ENCODE measurements around the gene ASPM. TPM values are rescaled to one million over a fixed set of nuclear protein-coding genes. Genes with fewer than 3 reads are reported as not detected.

The ASPM gene
- total and polyA plus RNA-seq, 10 donors, result 0.70 to 13.3 (median 3.5) TPM

GRCh38 chr1:197076585-197076984, 69.9 kb downstream of the ASPM start:
- no peaks in the 10 kb centered on the region for H3K27me3 ChIP-seq (replicated peaks in 1 of 7)
- no peaks in the 10 kb centered on the region for H3K4me1 ChIP-seq
- TF ChIP-seq POLR2AphosphoS5 (IDR thresholded peaks at IDR 0.05), result no peak
- no peak for TF ChIP-seq POLR2A (IDR thresholded peaks at IDR 0.05)
- no peak for TF ChIP-seq CTCF (IDR thresholded peaks at IDR 0.05 in 8 of 11, conservative IDR thresholded peaks at IDR 0.05 in 3 of 11)
- H3K36me3 ChIP-seq, result no peaks in the 10 kb centered on the region
- H3K27ac ChIP-seq, result no peak overlapping the region
- H3K9me3 ChIP-seq, result peaks cover 0 to 15% (median 14%) of the 10 kb centered on the region in 8 donors
- H3K4me3 ChIP-seq, result no peak overlapping the region
- no peak for DNase-seq
- WGBS, 5 donors, result 69 to 86% (median 72%) methylated on average over 1 of the region's 1 CpG
- intact Hi-C loops (cut with DNase I; ENCODE audit: low total_unique reads), result no loop called here

GRCh38 chr1:197073978-197074377, 72.5 kb downstream of the ASPM start:
- no peaks in the 10 kb centered on the region for H3K36me3 ChIP-seq
- DNase-seq, result no peak
- H3K27ac ChIP-seq, result no peak overlapping the region
- H3K9me3 ChIP-seq, result peaks cover 0 to 12% (median 2%) of the 10 kb centered on the region in 8 donors
- no peaks in the 10 kb centered on the region for H3K4me1 ChIP-seq
- WGBS, 5 donors, result 86 to 93% (median 90%) methylated on average over 1 of the region's 1 CpG
- H3K4me3 ChIP-seq, result no peak overlapping the region
- no peak for TF ChIP-seq POLR2A (IDR thresholded peaks at IDR 0.05)
- no peak for TF ChIP-seq CTCF (IDR thresholded peaks at IDR 0.05 in 8 of 11, conservative IDR thresholded peaks at IDR 0.05 in 3 of 11)
- TF ChIP-seq POLR2AphosphoS5 (IDR thresholded peaks at IDR 0.05), result no peak
- intact Hi-C loops (cut with DNase I; ENCODE audit: low total_unique reads), result no loop called here
- H3K27me3 ChIP-seq (replicated peaks in 1 of 7), result no peaks in the 10 kb centered on the region

GRCh38 chr1:197067457-197067818, 79.0 kb downstream of the ASPM start:
- Histone ChIP-seq H3K9me3 (peaks cover 0 to 13% (median 2%) of the 10 kb centered on the region in 8 donors), H3K4me3 (no peak overlapping the region), H3K27ac (no peak overlapping the region), H3K36me3 (no peaks in the 10 kb centered on the region), H3K27me3 (replicated peaks in 1 of 7) (no peaks in the 10 kb centered on the region), H3K4me1 (no peaks in the 10 kb centered on the region)
- intact Hi-C loops (cut with DNase I; ENCODE audit: low total_unique reads), result no loop called here
- TF ChIP-seq POLR2A (IDR thresholded peaks at IDR 0.05), result no peak
- no peak for TF ChIP-seq POLR2AphosphoS5 (IDR thresholded peaks at IDR 0.05)
- TF ChIP-seq CTCF (IDR thresholded peaks at IDR 0.05 in 8 of 11, conservative IDR thresholded peaks at IDR 0.05 in 3 of 11), result no peak
- DNase-seq, result no peak

GRCh38 chr1:197066719-197067456, 79.6 kb downstream of the ASPM start, which contains the start of gene F13B:
TSS of gene F13B (minus strand) at chr1:197067260. CDS start at chr1:197067223, 37 bp downstream.
- WGBS, 5 donors, result 77 to 89% (median 80%) methylated on average over 3 of the region's 3 CpGs
- TF ChIP-seq POLR2AphosphoS5 (IDR thresholded peaks at IDR 0.05) (no peak), POLR2A (IDR thresholded peaks at IDR 0.05) (no peak), CTCF (IDR thresholded peaks at IDR 0.05 in 8 of 11, conservative IDR thresholded peaks at IDR 0.05 in 3 of 11) (no peak)
- no peak within 1 kb of the TSS for H3K4me3 ChIP-seq
- H3K27ac ChIP-seq, result no peak within 1 kb of the TSS
- peaks cover 0 to 13% (median 2%) of the 10 kb centered on the region in 8 donors for H3K9me3 ChIP-seq
- H3K4me1 ChIP-seq, result no peaks in the 10 kb centered on the region
- H3K27me3 ChIP-seq (replicated peaks in 1 of 7), result no peaks in the 10 kb centered on the region
- intact Hi-C loops (cut with DNase I; ENCODE audit: low total_unique reads), result no loop called here
- no peaks in the 10 kb centered on the region for H3K36me3 ChIP-seq
- DNase-seq, result no peak
